Measurements from ENCODE around the gene PRDM13. TPM values are rescaled to one million over a fixed set of nuclear protein-coding genes. Genes with fewer than 3 reads are reported as not detected.

The PRDM13 gene
- total and polyA plus RNA-seq, 2 of the 8 experiments (the other 6 are each of a cell fraction or from before 2014, with no cell fraction given) = 0.05 to 0.09 TPM

DNA sequence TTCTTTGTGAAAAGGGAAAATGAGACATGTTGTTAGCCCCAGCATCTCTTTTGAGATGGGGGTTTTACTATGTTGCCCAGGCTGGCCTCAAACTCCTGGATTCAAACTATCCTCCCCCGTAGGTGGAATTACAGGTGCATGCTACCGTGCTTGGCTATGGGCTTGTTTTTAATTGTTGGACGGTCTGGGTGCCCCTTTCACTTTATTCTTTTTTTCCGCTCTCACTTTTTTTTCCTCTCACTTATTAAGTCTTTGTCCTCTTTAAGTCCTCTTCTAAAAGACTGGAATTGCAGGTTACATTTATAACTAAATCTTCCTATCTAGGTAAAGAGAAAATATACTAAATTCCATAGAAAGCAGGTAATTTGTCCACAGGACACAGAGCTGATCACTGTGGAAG is 18.8 kb upstream of the PRDM13 start:
- Histone ChIP-seq H2AK5ac (ENCODE audit: low read depth, low read length) (no peak overlapping the region), H4K8ac (ENCODE audit: extremely low read depth, insufficient read depth, low read length) (no peak overlapping the region), H4K91ac (replicated peaks; ENCODE audit: insufficient read length, low read length) (no peak overlapping the region), H3K4me1 (replicated peaks in 1 of 4; ENCODE audit: control insufficient read depth in 3 of 4, insufficient read depth in 4 of 4, low read length in 3 of 4) (peaks cover 0 to 6% (median 2%) of the 10 kb centered on the region in 4 experiments; a peak in 4 of 7 replicates), H3K9me3 (ENCODE audit: insufficient read depth in 2 of 2, low read depth in 1 of 2, low read length in 1 of 2) (no peaks in the 10 kb centered on the region), H3K36me3 (ENCODE audit: control insufficient read depth in 2 of 4, insufficient read depth in 4 of 4, low read length in 3 of 4) (peaks cover 0 to 2% (median 0%) of the 10 kb centered on the region in 4 experiments; a peak in 1 of 8 replicates), H2BK120ac (replicated peaks; ENCODE audit: low read depth, low read length) (no peak overlapping the region), H2BK20ac (ENCODE audit: low read length) (no peak overlapping the region), H3K4ac (replicated peaks; ENCODE audit: insufficient read length, low read depth, low read length) (no peak overlapping the region), H3K4me3 (ENCODE audit: extremely low read depth in 1 of 4, insufficient read depth in 2 of 4, low read depth in 3 of 4, low read length in 4 of 4) (peak overlapping the region in 1 of 4 experiments; percentile 61; a peak in 1 of 8 replicates), H3K18ac (ENCODE audit: extremely low read depth, low read length) (no peak overlapping the region), H2BK5ac (ENCODE audit: low read depth, low read length) (no peak overlapping the region), H3K56ac (replicated peaks; ENCODE audit: insufficient read length, low read depth, low read length) (no peak overlapping the region), H2AFZ (ENCODE audit: low read length) (no peak overlapping the region), H2BK12ac (ENCODE audit: low read depth, low read length) (no peak overlapping the region), H3K23me2 (ENCODE audit: low read depth, low read length) (peaks cover 5% of the 10 kb centered on the region; the same call in 1 of the 2 replicates), H3K27ac (ENCODE audit: low read depth, low read length) (no peak overlapping the region), H3K4me2 (ENCODE audit: insufficient read depth in 1 of 2, low read depth in 2 of 2, low read length in 2 of 2) (peak overlapping the region in 1 of 2 experiments; percentile 49; a peak in 1 of 4 replicates), H3K27me3 (replicated peaks in 1 of 4; ENCODE audit: control insufficient read depth in 3 of 4, extremely low read depth in 1 of 4, insufficient read depth in 3 of 4, low read length in 3 of 4) (peaks cover 52 to 80% (median 69%) of the 10 kb centered on the region in 4 experiments), H4K20me1 (replicated peaks in 1 of 2; ENCODE audit: control insufficient read depth in 1 of 2, insufficient read depth in 2 of 2, low read length in 2 of 2) (peaks cover 3 to 7% of the 10 kb centered on the region in 2 experiments), H3K9ac (replicated peaks in 1 of 4; ENCODE audit: extremely low read depth in 1 of 4, low read depth in 3 of 4, low read length in 3 of 4) (no peak overlapping the region), H4K5ac (ENCODE audit: insufficient read length, low read depth, low read length) (no peak overlapping the region), H2BK15ac (ENCODE audit: low read length) (no peak overlapping the region), H3K23ac (ENCODE audit: insufficient read length) (no peak overlapping the region), H3K79me1 (ENCODE audit: low read depth, low read length) (no peaks in the 10 kb centered on the region), H3K79me2 (ENCODE audit: control insufficient read depth in 1 of 2, insufficient read depth in 2 of 2, low read length in 2 of 2) (no peaks in the 10 kb centered on the region), H3K14ac (ENCODE audit: insufficient read length) (no peak overlapping the region)
- FAIRE-seq (no peak), DNase-seq (ENCODE audit: low read depth in 1 of 2, low spot score in 2 of 2) (no peak)
- POLR2A ChIA-PET (ENCODE audit: partially characterized antibody) = interaction anchor here (1.4 to 4.4 kb wide), 4 partner anchors 8 to 21 kb away, joined by 3 to 29 read pairs (median 8); partner anchors contain the start of gene CCNC
- CTCF ChIA-PET (ENCODE audit: partially characterized antibody) = interaction anchor here (0.8 to 4.7 kb wide), 12 partner anchors 14 to 165 kb away, joined by 3 to 49 read pairs (median 6); partner anchors contain the start of genes CCNC and PRDM13
- TF ChIP-seq CHD2 (IDR thresholded peaks at IDR 0.05; ENCODE audit: low read length) (no peak), TAF1 (IDR thresholded peaks at IDR 0.05; ENCODE audit: low read depth, low read length) (no peak), RBBP5 (IDR thresholded peaks at IDR 0.05; ENCODE audit: borderline replicate concordance, low read depth, low read length) (no peak), POLR2AphosphoS5 (IDR thresholded peaks at IDR 0.05; ENCODE audit: low read depth, low read length) (no peak), CTBP2 (IDR thresholded peaks at IDR 0.05; ENCODE audit: borderline replicate concordance, insufficient read depth, insufficient read length, low read length) (no peak), YY1 (IDR thresholded peaks at IDR 0.05; ENCODE audit: low read depth, low read length) (no peak), EGR1 (IDR thresholded peaks at IDR 0.05; ENCODE audit: borderline replicate concordance, low read depth, low read length) (no peak), TBP (IDR thresholded peaks at IDR 0.05; ENCODE audit: low read depth, low read length) (no peak), MAFK (IDR thresholded peaks at IDR 0.05; ENCODE audit: low read depth, low read length) (no peak), ZNF274 (IDR thresholded peaks at IDR 0.05; ENCODE audit: borderline replicate concordance, extremely low read depth, low read length) (no peak), TEAD4 (IDR thresholded peaks at IDR 0.05; ENCODE audit: low read depth, low read length) (no peak)
- TF ChIP-seq, protein P1, sequence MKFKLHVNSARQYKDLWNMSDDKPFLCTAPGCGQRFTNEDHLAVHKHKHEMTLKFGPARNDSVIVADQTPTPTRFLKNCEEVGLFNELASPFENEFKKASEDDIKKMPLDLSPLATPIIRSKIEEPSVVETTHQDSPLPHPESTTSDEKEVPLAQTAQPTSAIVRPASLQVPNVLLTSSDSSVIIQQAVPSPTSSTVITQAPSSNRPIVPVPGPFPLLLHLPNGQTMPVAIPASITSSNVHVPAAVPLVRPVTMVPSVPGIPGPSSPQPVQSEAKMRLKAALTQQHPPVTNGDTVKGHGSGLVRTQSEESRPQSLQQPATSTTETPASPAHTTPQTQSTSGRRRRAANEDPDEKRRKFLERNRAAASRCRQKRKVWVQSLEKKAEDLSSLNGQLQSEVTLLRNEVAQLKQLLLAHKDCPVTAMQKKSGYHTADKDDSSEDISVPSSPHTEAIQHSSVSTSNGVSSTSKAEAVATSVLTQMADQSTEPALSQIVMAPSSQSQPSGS (IDR thresholded peaks at IDR 0.05; ENCODE audit: low read length) = no peak
- WGBS, 2 experiments (ENCODE audit: extremely low coverage in 1 of 2, insufficient coverage in 1 of 2, insufficient read length in 1 of 2, insufficient replicate concordance in 2 of 2, low coverage in 1 of 2, low lambda C conversion rate in 2 of 2, missing lambda C conversion rate in 1 of 2) = 84% methylated on average over 4 of the region's 4 CpGs; no CpG with 5 or more reads in 1 of the 2 experiments
